Measurements from ENCODE around the gene ERLEC1.

GRCh38 chr2:53753041-53753440 is 33.8 kb upstream of the ERLEC1 start:
- TF ChIP-seq CTCF (IDR thresholded peaks at IDR 0.05; ENCODE audit: poor library complexity) (no peak), EZH2phosphoT487 (IDR thresholded peaks at IDR 0.05; ENCODE audit: low read depth, severe bottlenecking, unreplicated experiment) (no peak)

Data from hepatocyte (in vitro differentiated cells).